Subcutaneous abdominal adipose tissue (tissue), 5 donors: ENCODE data around the gene SLITRK1.

ENCODE experiments used
- H3K27ac ChIP-seq: one replicate; pipeline ENCODE4 v1.7.0; 2013; ENCODE audit warnings: low read depth, mild to moderate bottlenecking, inconsistent platforms, low read length, moderate library complexity
- H3K27me3 ChIP-seq, 5 donors: one replicate each; pipeline ENCODE4 v1.7.0; 2013; ENCODE audit warnings: low read length in 5 of 5, inconsistent platforms in 1 of 5; ENCODE audit not compliant: control insufficient read depth in 5 of 5, insufficient read depth in 4 of 5
- H3K36me3 ChIP-seq, 5 donors: one replicate each; pipeline ENCODE4 v1.7.0; 2013; ENCODE audit warnings: low read length in 5 of 5; ENCODE audit not compliant: control insufficient read depth in 5 of 5, insufficient read depth in 5 of 5
- H3K4me1 ChIP-seq, 5 donors: one replicate each; pipeline ENCODE4 v1.7.0; 2013; ENCODE audit warnings: low read length in 5 of 5, mild to moderate bottlenecking in 3 of 5, moderate library complexity in 1 of 5; ENCODE audit not compliant: control insufficient read depth in 5 of 5, insufficient read depth in 5 of 5
- H3K4me3 ChIP-seq, 5 donors: one replicate each; pipeline ENCODE4 v1.7.0; 2013; ENCODE audit warnings: low read length in 5 of 5, low read depth in 1 of 5
- H3K9ac ChIP-seq, 5 donors: one replicate each; pipeline ENCODE4 v1.7.0; 2013; ENCODE audit warnings: low read length in 5 of 5, mild to moderate bottlenecking in 4 of 5, moderate library complexity in 3 of 5
- H3K9me3 ChIP-seq, 5 donors: one replicate each; pipeline ENCODE4 v1.7.0; 2013; ENCODE audit warnings: low read length in 5 of 5; ENCODE audit not compliant: control insufficient read depth in 5 of 5
- donor health status: healthy.
- donor health status: healthy.
- donor health status: healthy.
- donor health status: healthy.
- donor health status: healthy.

SLITRK1 gene

DNA sequence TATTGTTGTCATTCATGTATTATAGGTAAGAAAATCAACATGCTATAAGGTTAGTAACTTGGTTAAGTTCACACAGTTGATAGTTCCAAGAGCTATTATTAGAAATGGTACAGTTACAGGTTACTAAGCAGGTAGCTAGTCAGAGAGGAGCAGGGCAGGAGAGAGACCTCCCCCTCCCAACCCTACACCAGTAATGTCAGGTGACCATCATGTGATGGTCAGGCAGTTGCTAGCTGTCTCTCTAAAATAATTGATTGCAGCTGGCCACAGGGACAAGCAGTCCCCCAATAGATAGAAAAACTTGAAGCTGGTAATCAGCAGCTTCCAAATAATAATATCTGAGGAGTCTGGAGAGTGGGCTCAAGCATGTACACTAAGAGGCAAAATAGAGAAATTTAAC lies 14.6 kb downstream of the SLITRK1 start:
- Histone ChIP-seq H3K9ac (no peak overlapping the region), H3K4me1 (no peaks in the 10 kb centered on the region), H3K4me3 (no peak overlapping the region), H3K36me3 (no peaks in the 10 kb centered on the region), H3K27ac (no peak overlapping the region), H3K27me3 (no peaks in the 10 kb centered on the region), H3K9me3 (no peaks in the 10 kb centered on the region)

DNA sequence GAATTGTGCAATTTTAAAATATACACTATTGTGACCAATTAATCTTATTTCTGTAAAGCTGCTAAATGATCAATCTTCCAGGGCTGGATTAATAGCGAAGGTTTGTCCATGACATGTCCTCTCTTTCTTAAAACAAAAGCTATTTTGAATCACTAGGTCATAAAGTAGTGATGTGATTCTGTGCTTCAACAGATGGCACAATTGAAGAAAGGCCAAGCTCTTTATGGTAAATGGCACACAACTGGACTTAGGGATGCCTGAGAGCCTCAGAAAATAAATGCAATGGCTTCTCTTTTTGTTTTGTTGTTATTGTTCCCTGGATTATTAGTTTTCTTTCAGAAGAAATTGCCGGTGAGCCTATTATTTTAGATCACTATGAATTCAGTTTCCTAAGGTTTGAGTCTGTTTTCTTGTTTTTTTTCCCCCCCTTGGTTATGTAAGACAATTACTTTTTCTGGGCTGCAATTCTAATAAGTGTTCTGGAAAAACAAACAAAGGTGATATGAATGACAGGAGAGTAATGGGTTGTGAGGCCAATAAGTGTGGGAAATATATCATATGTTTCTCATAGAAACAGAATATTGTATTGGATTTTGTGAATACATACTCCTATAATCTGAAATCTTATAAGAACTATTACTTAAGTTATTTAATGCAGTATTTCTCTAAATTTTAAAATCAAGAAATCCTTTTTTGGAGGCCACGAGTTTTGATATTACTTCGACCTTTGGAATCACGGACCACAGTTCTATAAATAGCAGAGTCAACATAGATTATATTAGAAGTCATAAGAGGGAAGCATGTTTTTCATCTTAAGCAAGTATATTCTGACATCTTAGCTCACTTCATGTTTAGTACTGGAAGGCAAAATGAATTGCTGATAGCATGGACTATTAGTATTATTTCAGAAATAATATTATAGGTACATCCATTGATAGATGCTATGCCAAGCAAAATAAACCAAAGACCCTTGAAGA lies 16.8 kb downstream of the SLITRK1 start:
- Histone ChIP-seq H3K9me3 (peaks cover 0 to 2% (median 0%) of the 10 kb centered on the region in 5 donors), H3K4me3 (no peak overlapping the region), H3K27me3 (no peaks in the 10 kb centered on the region), H3K36me3 (no peaks in the 10 kb centered on the region), H3K9ac (no peak overlapping the region), H3K27ac (no peak overlapping the region), H3K4me1 (no peaks in the 10 kb centered on the region)

DNA sequence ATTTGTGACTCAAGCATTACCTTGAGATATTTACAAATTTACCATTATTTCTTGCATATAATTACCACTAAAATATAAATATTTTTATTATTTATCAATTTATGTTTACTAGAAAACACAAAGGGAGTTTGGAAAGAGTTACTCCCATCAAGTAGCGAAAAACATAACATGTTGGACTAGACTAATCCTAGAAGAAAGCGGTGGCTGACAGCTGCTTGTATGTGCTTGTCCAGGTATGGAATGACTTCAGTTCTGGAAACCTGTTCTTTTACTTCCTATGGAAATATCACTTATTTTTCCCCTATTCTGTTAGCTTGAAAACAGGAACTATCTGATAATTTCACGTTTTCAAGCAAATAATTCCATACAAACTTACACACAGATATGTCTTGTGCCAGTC lies 28.5 kb downstream of the SLITRK1 start:
- H3K27me3 ChIP-seq: no peaks in the 10 kb centered on the region
- no peak overlapping the region for H3K27ac ChIP-seq
- no peaks in the 10 kb centered on the region for H3K9me3 ChIP-seq
- no peak overlapping the region for H3K4me3 ChIP-seq
- H3K9ac ChIP-seq: no peak overlapping the region
- no peaks in the 10 kb centered on the region for H3K36me3 ChIP-seq
- no peaks in the 10 kb centered on the region for H3K4me1 ChIP-seq

DNA sequence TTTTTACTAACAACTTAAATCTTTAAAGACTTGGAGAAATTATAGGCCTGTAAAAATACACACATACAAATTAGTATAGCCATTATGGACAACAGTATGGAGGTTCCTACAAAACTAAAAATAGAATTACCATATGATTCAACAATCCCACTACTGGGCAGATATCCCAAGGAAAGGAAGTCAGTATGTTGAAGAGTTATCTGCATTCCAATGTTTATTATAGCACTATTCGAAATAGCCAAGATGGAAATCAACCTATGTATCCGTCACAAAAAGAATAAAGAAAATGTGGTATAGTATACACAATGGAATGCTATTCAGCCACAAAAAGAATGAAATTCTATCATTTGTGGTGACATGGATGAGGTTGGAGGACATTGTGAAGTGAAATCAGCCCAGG lies 37.2 kb downstream of the SLITRK1 start:
- no peaks in the 10 kb centered on the region for H3K4me1 ChIP-seq
- no peaks in the 10 kb centered on the region for H3K36me3 ChIP-seq
- H3K9me3 ChIP-seq: no peaks in the 10 kb centered on the region
- no peak overlapping the region for H3K4me3 ChIP-seq
- no peak overlapping the region for H3K9ac ChIP-seq
- H3K27me3 ChIP-seq: no peaks in the 10 kb centered on the region
- no peak overlapping the region for H3K27ac ChIP-seq

DNA sequence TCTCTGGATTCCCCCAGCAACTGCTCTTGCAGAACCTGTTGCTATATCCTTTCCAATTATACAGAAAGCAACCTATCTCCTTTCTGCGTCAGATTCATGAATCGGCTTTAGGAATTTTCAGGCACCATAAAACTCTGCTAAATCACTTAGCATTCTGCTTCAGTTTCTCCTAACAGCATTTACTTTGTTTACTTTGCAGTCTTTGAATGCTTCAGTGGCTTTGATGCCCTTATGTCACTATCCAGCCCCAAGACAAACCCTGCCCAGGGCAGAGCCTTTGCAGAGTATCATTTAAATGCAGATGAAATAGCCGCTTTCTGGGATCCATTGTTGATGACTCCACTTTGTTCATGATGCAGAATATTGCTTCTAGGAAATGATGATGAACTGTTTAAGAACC lies 43.1 kb downstream of the SLITRK1 start:
- H3K4me3 ChIP-seq: no peak overlapping the region
- H3K27me3 ChIP-seq: no peaks in the 10 kb centered on the region
- H3K9me3 ChIP-seq: peaks cover 0 to 2% (median 0%) of the 10 kb centered on the region in 5 donors
- no peak overlapping the region for H3K9ac ChIP-seq
- H3K4me1 ChIP-seq: no peaks in the 10 kb centered on the region
- no peaks in the 10 kb centered on the region for H3K36me3 ChIP-seq
- no peak overlapping the region for H3K27ac ChIP-seq

DNA sequence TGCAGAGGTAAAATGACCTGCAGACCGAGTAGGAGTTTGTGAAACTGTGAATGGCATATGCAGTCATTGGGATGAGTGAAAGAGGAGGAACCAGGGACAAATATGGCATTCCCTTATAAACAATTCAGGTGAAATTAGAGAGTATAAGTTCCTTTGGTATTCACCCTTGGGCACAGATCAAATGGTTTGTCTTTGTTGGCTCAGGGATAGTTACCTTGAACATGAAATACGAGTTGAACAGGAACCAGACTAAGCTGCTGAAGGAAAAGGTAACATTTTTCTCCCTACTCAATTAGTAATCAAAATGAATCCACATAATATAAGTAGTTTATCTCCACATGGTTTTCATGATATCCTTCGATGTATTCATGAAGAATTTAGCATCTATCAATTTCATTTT lies 50.5 kb downstream of the SLITRK1 start:
- no peak overlapping the region for H3K4me3 ChIP-seq
- H3K9me3 ChIP-seq: peaks cover 0 to under 1% (median 0%) of the 10 kb centered on the region in 5 donors
- H3K4me1 ChIP-seq: no peaks in the 10 kb centered on the region
- no peaks in the 10 kb centered on the region for H3K36me3 ChIP-seq
- no peak overlapping the region for H3K27ac ChIP-seq
- no peaks in the 10 kb centered on the region for H3K27me3 ChIP-seq
- no peak overlapping the region for H3K9ac ChIP-seq

DNA sequence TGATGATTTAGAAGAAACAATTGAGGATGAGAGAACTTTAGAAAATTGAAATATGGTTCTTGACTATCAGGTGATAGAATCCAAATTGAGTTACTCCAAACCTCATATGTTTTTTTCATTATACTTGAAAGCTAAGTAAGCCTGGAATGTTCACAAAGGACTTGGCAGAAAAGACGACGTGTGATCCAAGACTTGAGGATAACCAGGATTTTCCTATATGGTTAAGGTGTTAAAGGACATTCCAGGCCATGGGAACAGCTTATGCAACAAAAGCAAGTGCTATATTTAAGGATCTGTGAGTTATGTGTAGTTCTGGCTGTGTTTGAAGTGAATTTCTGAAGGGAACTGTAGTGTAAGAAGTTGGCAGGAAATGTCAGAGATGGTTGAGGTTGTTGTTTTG lies 52.5 kb downstream of the SLITRK1 start:
- no peak overlapping the region for H3K4me3 ChIP-seq
- no peak overlapping the region for H3K9ac ChIP-seq
- H3K36me3 ChIP-seq: no peaks in the 10 kb centered on the region
- no peaks in the 10 kb centered on the region for H3K4me1 ChIP-seq
- H3K9me3 ChIP-seq: no peaks in the 10 kb centered on the region
- no peaks in the 10 kb centered on the region for H3K27me3 ChIP-seq
- no peak overlapping the region for H3K27ac ChIP-seq

DNA sequence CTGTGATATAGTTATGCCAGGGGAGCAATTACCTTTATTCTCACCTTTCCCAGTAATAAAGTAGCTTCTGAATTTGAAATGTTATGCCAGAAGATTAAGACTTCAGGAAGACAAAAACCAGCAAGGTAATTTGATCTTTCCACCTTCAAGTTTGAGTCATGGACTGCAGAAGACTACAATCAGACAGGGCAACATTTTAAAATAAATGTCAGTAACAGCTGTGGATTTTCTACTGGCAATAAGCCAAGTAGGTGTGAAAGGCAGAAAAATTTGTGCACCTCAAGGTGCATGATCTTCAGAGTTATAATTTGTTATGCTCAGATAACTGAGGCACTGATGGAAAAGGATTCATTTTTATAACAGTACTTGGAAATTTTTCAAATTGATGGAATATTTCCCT lies 54.9 kb downstream of the SLITRK1 start:
- H3K4me1 ChIP-seq: no peaks in the 10 kb centered on the region
- H3K36me3 ChIP-seq: no peaks in the 10 kb centered on the region
- H3K27ac ChIP-seq: no peak overlapping the region
- no peaks in the 10 kb centered on the region for H3K27me3 ChIP-seq
- no peak overlapping the region for H3K4me3 ChIP-seq
- H3K9me3 ChIP-seq: peaks cover 0 to 4% (median 0%) of the 10 kb centered on the region in 5 donors
- no peak overlapping the region for H3K9ac ChIP-seq
